HG02885 (cell line): Measurements from ENCODE around the gene ZNF84.

Source experiments
- ATAC-seq: cut with Tn5 transposase; IDR thresholded peaks from one replicate; pipeline ENCODE4 v1.9.1; 2021; ENCODE audit warnings: mild to moderate bottlenecking; ENCODE audit not compliant: unreplicated experiment, poor library complexity

Gene ZNF84

GRCh38 chr12:133108150-133108549 lies 70.8 kb downstream of the ZNF84 start:
- ATAC-seq: no peak
